Suprapubic skin (tissue), 3 donors: ENCODE data around the gene HDAC7.

Source experiments
- EP300 ChIP-seq: sonication (generic); formaldehyde crosslinking; IDR thresholded peaks from one replicate; pipeline ENCODE4 v1.6.1; 2017; ENCODE audit warnings: antibody characterized with exemption
- POLR2A ChIP-seq, 2 donors: fragments of 450-650 bp; IDR thresholded peaks; one replicate each; pipeline ENCODE4 v1.6.1; 2017; ENCODE audit warnings: antibody characterized with exemption in 2 of 2, mild to moderate bottlenecking in 2 of 2, moderate library complexity in 2 of 2
- TF ChIP-seq, protein P1 (sequence below), 2 donors: fragments of 200-600 bp in 1 of 2; fragments of 450-650 bp in 1 of 2; sonication (generic) in 1 of 2; IDR thresholded peaks; one replicate each; pipeline ENCODE4 v1.5.1; 2016 to 2019; ENCODE audit warnings: antibody characterized with exemption in 2 of 2, mild to moderate bottlenecking in 1 of 2, moderate library complexity in 1 of 2

- TF ChIP-seq, protein P1, sequence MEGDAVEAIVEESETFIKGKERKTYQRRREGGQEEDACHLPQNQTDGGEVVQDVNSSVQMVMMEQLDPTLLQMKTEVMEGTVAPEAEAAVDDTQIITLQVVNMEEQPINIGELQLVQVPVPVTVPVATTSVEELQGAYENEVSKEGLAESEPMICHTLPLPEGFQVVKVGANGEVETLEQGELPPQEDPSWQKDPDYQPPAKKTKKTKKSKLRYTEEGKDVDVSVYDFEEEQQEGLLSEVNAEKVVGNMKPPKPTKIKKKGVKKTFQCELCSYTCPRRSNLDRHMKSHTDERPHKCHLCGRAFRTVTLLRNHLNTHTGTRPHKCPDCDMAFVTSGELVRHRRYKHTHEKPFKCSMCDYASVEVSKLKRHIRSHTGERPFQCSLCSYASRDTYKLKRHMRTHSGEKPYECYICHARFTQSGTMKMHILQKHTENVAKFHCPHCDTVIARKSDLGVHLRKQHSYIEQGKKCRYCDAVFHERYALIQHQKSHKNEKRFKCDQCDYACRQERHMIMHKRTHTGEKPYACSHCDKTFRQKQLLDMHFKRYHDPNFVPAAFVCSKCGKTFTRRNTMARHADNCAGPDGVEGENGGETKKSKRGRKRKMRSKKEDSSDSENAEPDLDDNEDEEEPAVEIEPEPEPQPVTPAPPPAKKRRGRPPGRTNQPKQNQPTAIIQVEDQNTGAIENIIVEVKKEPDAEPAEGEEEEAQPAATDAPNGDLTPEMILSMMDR (IDR thresholded peaks at IDR 0.05) = no peak
- TF ChIP-seq EP300 (no peak), POLR2A (IDR thresholded peaks at IDR 0.05) (no peak)
These were observed 45.0 kb downstream of the HDAC7 start for GRCh38 chr12:47774663-47775062.
